Stimulated activated CD8-positive, alpha-beta memory T cell treated with anti-CD3 and anti-CD28 coated beads, Interleukin-4, amount 100 ng/mL, for 1 hour (primary cell): Measurements from ENCODE around the gene NTNG2.

ENCODE experiments used
- DNase-seq, 2 donors: peaks; one replicate each; pipeline ENCODE4 v3.0.0-alpha.2; 2020; ENCODE audit warnings: low read depth in 2 of 2, low spot score in 1 of 2

Gene NTNG2

DNA sequence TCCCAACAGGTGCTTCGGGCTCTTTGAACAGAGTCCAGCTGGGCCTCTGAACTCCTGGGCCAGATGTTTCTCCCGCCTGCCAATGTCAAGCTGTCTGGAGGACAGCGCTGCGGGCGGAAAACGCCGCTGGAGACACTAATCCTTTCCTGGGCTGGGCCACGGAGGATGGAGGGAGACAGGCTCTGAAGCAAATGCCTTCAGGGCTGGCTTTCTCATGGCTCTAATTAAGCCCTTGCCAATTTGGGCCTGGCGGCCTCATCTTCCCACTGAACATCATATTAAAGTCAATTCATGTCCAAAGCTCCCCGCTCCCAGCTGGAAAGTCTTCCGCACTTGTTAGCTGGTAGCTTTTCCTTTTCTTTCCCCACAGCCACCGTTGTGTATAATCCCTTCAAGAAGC is 72.7 kb downstream of the NTNG2 start:
- DNase-seq = no peak

- no peak for DNase-seq
Measured at GRCh38 chr9:132235125-132235524, 73.3 kb downstream of the NTNG2 start.

GRCh38 chr9:132235894-132236661 is 74.2 kb downstream of the NTNG2 start:
- peak; percentile 59 to 75 for DNase-seq

DNA sequence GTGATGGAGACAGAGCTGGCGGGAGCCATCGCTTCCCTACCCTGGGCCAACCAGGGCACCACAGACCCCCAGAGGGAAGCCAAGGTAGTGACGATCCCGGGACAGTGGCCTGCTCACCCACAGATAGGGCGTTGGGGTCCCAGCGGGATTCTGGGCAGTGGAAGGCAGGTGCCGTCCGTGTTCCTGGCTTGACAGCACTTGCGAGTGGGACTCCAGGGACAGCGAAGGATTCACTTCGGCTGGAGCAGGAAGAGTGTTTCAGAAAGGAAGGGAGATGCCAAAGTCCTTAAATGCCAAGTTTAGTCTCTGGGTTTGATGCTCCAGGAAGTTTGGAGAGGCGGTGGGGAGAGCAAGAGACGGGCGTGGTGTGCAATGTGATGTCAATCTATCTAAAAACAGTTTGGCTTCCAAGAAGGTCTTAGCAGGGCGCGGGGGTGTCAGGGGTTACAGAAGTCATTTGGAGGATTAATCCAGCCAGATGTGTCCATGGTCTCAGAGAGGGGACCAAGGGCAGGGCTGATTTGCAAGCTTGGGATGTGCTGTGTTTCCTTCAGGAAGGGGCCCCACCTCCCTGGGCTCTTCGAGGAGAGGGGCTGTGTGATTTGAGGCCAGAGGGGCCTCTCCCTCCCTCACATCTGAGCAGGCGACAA is 74.9 kb downstream of the NTNG2 start:
- DNase-seq = no peak

DNA sequence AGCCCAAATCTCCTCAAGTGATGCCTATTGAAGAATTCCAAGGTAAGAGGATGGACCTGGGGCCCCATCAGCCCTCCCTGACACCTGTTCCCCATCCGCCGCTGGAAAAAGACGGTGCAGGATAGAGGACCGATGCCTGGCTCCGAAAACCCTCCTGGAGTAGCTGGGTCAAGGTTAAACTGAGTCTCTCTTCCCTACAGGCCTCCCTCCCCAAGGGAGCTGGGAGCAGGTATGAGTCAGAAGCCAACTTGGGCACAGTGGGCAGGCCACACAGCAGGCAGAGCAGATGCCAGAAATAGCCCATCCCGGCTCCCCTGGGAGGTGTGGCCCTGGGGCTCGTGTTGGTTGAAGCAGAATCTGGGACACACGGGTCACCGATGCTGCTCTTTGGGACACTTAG is 75.6 kb downstream of the NTNG2 start:
- no peak for DNase-seq

DNA sequence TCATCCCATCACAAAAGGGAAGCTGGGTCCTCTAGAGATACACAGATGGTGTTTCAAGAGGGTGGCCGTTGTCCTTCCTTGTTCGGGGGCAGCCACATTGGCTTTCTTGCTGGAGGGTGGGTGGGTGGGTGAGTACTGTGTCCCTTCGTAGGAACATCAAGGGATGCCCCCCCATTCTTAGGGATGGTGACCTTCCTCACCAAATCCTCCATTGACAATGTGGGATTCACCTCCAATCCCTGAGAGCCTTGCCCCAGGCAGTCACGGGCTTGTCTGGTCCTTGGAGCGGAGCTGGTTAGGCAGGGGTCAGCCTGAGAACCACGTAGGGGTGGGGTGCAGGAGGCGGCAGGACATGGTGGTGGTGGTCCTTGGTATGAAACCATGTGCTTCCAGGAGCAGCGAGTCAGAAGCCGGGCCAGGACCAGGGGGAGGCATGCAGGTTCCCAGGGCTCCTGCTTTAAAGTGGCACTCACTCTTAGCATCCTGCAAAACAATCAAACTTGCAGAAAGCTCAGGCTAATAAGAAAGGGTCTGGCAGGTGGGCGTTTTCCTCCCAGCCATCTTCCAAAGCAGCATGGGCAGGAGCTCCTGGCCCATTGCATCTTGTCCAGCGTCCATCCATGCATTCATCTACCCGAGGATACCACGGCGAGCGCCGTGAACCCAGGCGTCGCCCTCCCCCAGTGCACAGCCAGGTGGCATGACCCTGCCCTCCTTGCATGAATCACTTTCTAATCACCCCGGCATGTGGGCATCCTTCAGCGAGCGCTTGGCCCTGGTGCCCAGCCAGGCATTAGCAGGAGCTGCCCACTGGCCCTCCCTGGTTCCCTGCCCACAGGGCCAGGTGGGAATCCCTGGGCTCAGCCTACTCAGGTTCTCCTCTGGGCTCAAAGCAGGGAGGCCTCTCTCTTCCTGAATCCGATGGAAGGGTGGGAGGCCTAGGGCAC is 76.4 kb downstream of the NTNG2 start:
- DNase-seq = no peak

DNA sequence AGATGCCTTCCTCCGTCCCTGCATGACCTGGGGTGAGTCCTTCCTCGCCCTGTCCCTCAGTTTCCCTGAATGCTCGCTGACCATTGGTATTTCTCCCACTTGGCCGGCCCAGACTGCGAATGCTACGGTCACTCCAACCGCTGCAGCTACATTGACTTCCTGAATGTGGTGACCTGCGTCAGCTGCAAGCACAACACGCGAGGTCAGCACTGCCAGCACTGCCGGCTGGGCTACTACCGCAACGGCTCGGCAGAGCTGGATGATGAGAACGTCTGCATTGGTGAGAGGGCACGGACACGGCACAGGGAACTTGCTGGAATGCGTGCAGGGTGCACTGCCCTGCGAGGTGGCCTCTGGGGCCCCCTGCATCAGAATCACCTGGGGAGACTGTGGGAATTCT is 77.1 kb downstream of the NTNG2 start:
- DNase-seq = no peak

DNA sequence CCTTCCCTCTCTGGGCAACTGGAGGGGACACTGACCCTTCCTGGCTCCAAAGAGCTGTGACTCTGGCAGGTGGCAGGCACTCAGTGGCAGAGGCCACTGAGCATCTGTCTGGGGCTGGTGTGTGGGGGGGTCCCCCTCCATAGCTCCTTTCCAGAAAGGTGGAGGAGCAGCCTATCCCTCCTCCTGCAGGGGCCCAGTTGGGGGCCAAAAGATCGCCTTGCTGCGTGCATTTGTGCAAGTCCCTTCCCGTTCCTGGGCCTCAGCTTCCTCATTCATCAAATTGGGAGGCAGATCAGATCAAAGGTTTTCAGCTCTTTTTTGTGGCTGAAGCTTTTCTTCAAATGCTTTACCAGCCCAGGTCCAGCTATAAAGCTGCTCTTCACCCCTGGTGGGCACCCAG is 77.7 kb downstream of the NTNG2 start:
- DNase-seq = no peak

- no peak for DNase-seq
Measured at GRCh38 chr9:132239999-132240840, 78.4 kb downstream of the NTNG2 start.

DNA sequence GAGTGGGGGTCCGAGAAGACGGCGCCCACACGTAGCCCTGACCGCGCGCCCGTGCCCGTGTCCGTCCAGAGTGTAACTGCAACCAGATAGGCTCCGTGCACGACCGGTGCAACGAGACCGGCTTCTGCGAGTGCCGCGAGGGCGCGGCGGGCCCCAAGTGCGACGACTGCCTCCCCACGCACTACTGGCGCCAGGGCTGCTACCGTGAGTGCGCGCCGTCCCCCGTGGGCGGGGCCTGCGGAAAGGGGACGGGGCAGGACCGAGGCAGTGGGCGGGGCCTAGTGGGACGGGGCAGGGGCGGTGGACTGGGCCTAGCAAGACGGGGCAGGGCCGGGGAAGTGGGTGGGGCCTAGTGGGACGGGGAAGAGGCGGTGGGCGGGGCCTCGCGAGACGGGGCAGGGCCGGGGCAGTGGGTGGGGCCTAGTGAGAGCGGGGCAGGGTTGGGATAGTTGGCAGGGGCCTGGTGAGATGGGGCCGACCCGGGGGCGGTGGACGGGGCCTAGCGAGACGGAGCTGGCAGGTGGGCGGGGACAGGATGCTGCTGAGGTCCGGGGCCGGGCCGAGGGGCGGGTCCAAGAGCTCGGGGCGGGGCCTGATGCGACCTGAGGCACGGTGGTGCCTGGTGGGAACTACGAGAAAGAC is 79.1 kb downstream of the NTNG2 start:
- peak; percentile 98 to 99 for DNase-seq

DNA sequence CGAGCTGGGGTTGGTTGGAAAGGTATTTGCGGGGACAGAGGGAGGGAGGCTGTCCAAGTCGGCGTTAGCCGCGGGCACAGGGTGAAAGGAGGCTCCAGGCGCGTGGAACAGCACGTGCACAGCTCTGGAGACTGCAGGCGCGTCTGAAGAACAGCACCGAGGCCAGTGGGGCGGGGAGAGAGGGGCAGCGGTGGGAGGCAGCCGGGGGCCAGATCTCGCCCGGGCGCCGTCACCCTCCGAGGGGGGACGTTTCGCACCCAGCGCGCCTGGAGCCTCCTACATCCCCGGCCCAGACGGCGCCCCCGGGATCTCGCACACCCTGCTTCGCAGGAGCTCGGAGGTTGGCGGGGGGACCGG is 79.6 kb downstream of the NTNG2 start:
- no peak for DNase-seq

DNA sequence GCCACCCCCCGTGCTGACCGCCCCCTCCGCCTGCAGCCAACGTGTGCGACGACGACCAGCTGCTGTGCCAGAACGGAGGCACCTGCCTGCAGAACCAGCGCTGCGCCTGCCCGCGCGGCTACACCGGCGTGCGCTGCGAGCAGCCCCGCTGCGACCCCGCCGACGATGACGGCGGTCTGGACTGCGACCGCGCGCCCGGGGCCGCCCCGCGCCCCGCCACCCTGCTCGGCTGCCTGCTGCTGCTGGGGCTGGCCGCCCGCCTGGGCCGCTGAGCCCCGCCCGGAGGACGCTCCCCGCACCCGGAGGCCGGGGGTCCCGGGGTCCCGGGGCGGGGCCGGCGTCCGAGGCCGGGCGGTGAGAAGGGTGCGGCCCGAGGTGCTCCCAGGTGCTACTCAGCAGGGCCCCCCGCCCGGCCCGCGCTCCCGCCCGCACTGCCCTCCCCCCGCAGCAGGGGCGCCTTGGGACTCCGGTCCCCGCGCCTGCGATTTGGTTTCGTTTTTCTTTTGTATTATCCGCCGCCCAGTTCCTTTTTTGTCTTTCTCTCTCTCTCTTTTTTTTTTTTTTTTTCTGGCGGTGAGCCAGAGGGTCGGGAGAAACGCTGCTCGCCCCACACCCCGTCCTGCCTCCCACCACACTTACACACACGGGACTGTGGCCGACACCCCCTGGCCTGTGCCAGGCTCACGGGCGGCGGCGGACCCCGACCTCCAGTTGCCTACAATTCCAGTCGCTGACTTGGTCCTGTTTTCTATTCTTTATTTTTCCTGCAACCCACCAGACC is 80.2 kb downstream of the NTNG2 start:
- DNase-seq = no peak

DNA sequence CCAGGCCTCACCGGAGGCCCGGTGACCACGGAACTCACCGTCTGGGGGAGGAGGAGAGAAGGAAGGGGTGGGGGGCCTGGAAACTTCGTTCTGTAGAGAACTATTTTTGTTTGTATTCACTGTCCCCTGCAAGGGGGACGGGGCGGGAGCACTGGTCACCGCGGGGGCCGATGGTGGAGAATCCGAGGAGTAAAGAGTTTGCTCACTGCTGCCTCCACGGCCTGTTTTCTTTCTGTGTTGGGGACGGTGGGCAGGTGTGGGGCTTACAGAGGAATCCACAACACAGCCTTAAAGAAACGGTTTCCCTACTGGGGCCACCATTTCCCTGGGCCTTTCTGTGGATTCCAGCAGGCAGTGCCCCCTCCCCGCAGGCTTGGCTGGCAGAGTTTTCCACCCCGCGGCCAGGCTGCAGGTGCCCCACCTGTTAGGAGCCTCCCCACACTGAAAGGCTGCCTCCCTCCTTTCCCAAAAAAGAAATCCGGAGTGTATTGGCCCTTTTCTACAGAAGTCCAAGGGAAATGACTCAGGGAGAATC is 80.8 kb downstream of the NTNG2 start:
- no peak for DNase-seq

DNA sequence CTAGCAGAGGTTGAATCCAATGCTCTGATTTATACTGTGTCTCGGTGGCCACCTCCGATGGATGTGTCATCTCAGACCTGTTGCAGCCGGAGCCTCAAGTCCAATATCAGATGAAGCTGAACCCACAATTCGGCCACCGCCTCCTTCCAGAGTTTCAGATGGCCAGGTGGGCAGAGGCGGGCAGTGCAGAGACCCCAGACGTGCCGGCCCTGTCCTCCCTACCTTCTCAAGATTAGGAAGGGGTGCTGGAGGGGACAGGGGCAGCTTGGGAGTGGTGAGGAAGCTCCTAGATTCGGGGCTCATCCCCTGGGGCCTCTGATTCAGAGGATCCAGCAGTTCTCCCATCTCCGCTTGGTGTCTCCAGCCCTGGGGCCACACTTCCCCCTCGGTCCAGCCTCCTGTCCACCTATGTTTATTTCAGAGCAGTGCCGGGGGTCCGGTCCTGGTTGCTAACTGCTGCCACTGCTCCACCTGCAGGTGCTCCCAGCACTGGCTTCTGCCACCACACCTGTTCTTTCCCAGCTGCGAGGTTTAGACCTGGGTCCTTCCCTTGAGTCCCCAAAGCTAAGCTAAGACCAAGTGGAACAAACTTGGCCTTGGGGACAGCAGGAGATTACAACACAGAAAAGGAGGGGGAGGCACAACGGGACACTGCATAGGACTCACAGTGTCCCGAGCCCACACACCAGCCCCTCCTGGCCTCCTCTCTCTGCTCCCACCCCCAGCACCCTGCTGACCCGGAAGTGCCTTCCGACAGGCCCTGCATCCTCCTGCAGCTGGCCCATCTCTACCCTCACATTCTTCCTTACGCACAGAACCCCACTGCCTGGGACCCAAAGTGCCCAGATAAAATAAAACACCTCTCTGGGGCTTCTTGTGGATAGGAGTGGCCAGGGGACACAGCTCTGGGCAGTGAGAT is 81.6 kb downstream of the NTNG2 start:
- DNase-seq = no peak

DNA sequence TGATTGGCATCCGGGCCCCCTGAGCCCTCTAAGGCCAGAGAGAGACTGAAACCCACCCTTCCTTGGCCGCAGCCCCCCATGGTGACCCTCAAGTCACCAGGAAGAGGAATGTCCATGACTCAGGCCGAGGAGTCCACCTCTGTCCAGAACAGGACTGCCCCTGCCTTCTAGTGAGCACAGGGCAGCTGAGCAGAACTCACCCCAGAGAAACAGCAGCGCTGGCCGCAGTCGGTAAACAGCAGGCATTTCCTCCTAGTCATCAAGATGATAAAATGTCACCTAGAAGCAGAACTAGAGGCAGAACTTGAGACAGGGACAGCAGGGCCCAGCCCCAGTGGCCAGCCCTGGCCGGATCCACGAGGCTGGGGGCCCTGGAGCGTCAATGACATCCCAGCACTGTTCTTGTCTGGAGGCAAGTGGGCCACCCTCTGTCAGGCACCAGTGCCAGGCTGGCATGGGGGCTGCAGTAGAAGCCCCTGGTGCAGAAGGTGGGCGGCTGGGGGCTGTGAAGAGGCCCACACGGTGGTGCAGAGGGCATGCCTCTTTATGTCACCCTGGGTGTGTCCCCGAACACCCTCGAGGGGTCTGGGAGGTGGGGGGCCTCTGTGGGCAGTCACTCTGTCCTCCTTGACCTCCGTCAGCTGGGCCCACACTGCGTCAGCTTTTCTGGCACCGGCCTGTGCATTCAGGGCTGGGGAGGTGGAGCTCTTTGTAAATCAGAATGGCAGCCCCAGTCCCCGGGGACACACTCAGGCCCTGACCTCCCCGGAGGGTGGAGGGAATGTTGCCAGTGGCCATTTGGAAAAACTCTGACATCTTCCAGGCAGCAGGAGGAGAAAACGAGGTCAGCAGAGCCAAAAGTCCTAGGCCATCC is 83.0 kb downstream of the NTNG2 start:
- DNase-seq = no peak

GRCh38 chr9:132245465-132245864 is 83.6 kb downstream of the NTNG2 start:
- DNase-seq = no peak

DNA sequence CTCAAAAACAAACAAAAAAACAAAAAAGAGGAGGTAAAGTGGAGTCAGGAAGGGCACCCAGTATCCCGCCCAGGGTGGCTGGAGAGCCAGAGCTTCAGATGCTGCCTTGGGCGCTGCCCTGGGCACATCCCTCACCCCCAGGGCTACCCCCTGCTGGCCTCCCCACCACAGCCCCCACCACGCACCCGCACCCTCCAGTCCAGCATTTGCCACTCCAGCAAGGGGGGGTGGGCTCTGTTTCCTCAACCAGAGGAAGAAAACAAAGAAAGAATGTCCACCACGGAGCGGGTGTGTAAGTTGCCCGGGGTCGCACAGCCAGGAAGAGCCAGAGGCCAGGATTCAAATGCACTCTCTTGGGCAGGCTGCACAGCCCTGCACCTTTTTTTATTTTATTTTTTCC is 86.1 kb downstream of the NTNG2 start:
- no peak for DNase-seq
